SK-N-SH (cell line): Measurements from ENCODE around the gene TAGLN2. TPM values are rescaled to one million over a fixed set of nuclear protein-coding genes. Genes with fewer than 3 reads are reported as not detected.

Experiments used
- CTCF ChIA-PET: fragments of 300-600, 350-600 bp; formaldehyde crosslinking; extraction: SDS; loops from one replicate; lab custom pipeline; 2021; lab: Yijun Ruan, JAX
- POLR2A ChIA-PET: fragments of 350-600 bp; sonication (Branson Sonifier 250); formaldehyde crosslinking; extraction: SDS; loops from one replicate; lab custom pipeline; 2020; ENCODE audit warnings: antibody characterized with exemption, inconsistent platforms; lab: Yijun Ruan, JAX
- DNase-seq: peaks from one replicate; pipeline ENCODE4 v3.0.0; 2012
- H2AFZ ChIP-seq: fragments of 200-600 bp; sonication (generic); 2 replicates; pipeline ENCODE4 v1.8.1; 2016; ENCODE audit warnings: antibody characterized with exemption, mild to moderate bottlenecking, low read depth
- H3F3A ChIP-seq: fragments of 200-600 bp; sonication (generic); replicated peaks from 2 replicates; pipeline ENCODE3; 2016; ENCODE audit warnings: antibody characterized with exemption, mild to moderate bottlenecking; ENCODE audit not compliant: insufficient read depth
- H3K27ac ChIP-seq, 2 experiments: fragments of 200-500 bp in 1 of 2; fragments of 200-600 bp in 1 of 2; sonication (Bioruptor generic) in 1 of 2; sonication (generic), shearing (Covaris generic) in 1 of 2; 2 replicates each; pipeline versions ENCODE4 v1.5.1 to v1.6.1; 2014 to 2016; ENCODE audit warnings: low read depth in 2 of 2, inconsistent platforms in 1 of 2, low read length in 1 of 2, mild to moderate bottlenecking in 1 of 2, mixed read lengths in 1 of 2
- H3K27me3 ChIP-seq: fragments of 200-600 bp; sonication (generic), shearing (Covaris generic); 2 replicates; pipeline ENCODE4 v1.6.1; 2016; ENCODE audit warnings: mixed run types; ENCODE audit not compliant: insufficient read depth
- H3K36me3 ChIP-seq, 2 experiments: fragments of 200-500 bp in 1 of 2; fragments of 200-600 bp in 1 of 2; sonication (Bioruptor generic) in 1 of 2; sonication (generic) in 1 of 2; replicated peaks in 1 of 2; 2 replicates each; pipeline versions ENCODE3 to v1.5.1; 2014 to 2016; ENCODE audit warnings: low read length in 1 of 2, mild to moderate bottlenecking in 1 of 2; ENCODE audit not compliant: insufficient read depth in 2 of 2, control insufficient read depth in 1 of 2
- H3K4me1 ChIP-seq, 2 experiments: fragments of 200-500 bp in 1 of 2; fragments of 200-600 bp in 1 of 2; sonication (Bioruptor generic) in 1 of 2; sonication (generic), shearing (Covaris generic) in 1 of 2; 2 replicates each; pipeline versions ENCODE4 v1.5.1 to v1.6.1; 2014 to 2016; ENCODE audit warnings: low read depth in 1 of 2, low read length in 1 of 2, mixed run types in 1 of 2; ENCODE audit not compliant: insufficient read depth in 2 of 2, control insufficient read depth in 1 of 2
- H3K4me2 ChIP-seq: fragments of 200-600 bp; sonication (generic), shearing (Covaris generic); 2 replicates; pipeline ENCODE4 v1.6.1; 2017; ENCODE audit warnings: mixed run types
- H3K4me3 ChIP-seq, 2 experiments: fragments of 200-500 bp in 1 of 2; fragments of 200-600 bp in 1 of 2; sonication (Bioruptor generic) in 1 of 2; sonication (generic), shearing (Covaris generic) in 1 of 2; 2 replicates each; pipeline versions ENCODE4 v1.5.1 to v1.8.1; 2014 to 2016; ENCODE audit warnings: low read depth in 2 of 2, inconsistent platforms in 1 of 2, low read length in 1 of 2, mild to moderate bottlenecking in 1 of 2, mixed read lengths in 1 of 2, moderate library complexity in 1 of 2
- H3K79me2 ChIP-seq: fragments of 200-600 bp; sonication (generic); 2 replicates; pipeline ENCODE4 v1.8.1; 2017; ENCODE audit warnings: mild to moderate bottlenecking; ENCODE audit not compliant: insufficient read depth
- H3K9ac ChIP-seq: fragments of 200-600 bp; sonication (generic); 2 replicates; pipeline ENCODE4 v1.6.1; 2017; ENCODE audit warnings: mixed run types
- H3K9me2 ChIP-seq: fragments of 200-600 bp; sonication (generic); 2 replicates; pipeline ENCODE4 v1.6.1; 2017; ENCODE audit warnings: mixed run types
- H3K9me3 ChIP-seq: fragments of 200-600 bp; sonication (generic); 2 replicates; pipeline ENCODE4 v1.6.1; 2017; ENCODE audit warnings: mixed run types, mild to moderate bottlenecking, moderate library complexity
- H4K20me1 ChIP-seq: fragments of 200-600 bp; sonication (generic); 2 replicates; pipeline ENCODE4 v1.6.1; 2017; ENCODE audit warnings: mild to moderate bottlenecking, mixed run types; ENCODE audit not compliant: insufficient read depth
- EP300 ChIP-seq, 2 experiments: IDR thresholded peaks; 2 replicates each; pipeline versions ENCODE4 v1.4.0 to v1.6.1; 2012; ENCODE audit warnings: borderline replicate concordance in 1 of 2, low read depth in 1 of 2, low read length in 1 of 2
- FOSL2 ChIP-seq: IDR thresholded peaks from 2 replicates; pipeline ENCODE4 v1.4.0; 2012; ENCODE audit warnings: low read depth, mild to moderate bottlenecking, moderate library complexity, borderline replicate concordance
- FOXJ3 ChIP-seq: sonication (generic); formaldehyde crosslinking; IDR thresholded peaks from 2 replicates; pipeline ENCODE4 v1.5.1; 2020; ENCODE audit warnings: mild to moderate bottlenecking, missing genetic modification reagents
- GABPA ChIP-seq: IDR thresholded peaks from 2 replicates; pipeline ENCODE4 v1.4.0; 2012; ENCODE audit warnings: low read depth, mild to moderate bottlenecking
- GATA2 ChIP-seq: sonication (generic); formaldehyde crosslinking; IDR thresholded peaks from 2 replicates; pipeline ENCODE4 v1.5.0; 2020; ENCODE audit warnings: mild to moderate bottlenecking, missing genetic modification reagents
- RAD21 ChIP-seq: IDR thresholded peaks from 2 replicates; pipeline ENCODE4 v1.6.1; 2012; ENCODE audit warnings: mild to moderate bottlenecking, low read length
- RFX5 ChIP-seq: IDR thresholded peaks from 2 replicates; pipeline ENCODE4 v1.6.1; 2012; ENCODE audit warnings: mild to moderate bottlenecking, improper control_type of control experiment, low read length
- RXRA ChIP-seq: IDR thresholded peaks from 2 replicates; pipeline ENCODE4 v1.4.0; 2012; ENCODE audit warnings: low read depth, mild to moderate bottlenecking, borderline replicate concordance
- SMC3 ChIP-seq: IDR thresholded peaks from 2 replicates; pipeline ENCODE4 v1.6.1; 2012; ENCODE audit warnings: low read depth, low read length, improper control_type of control experiment
- TEAD4 ChIP-seq: IDR thresholded peaks from 2 replicates; pipeline ENCODE4 v1.4.0; 2012; ENCODE audit warnings: mild to moderate bottlenecking, borderline replicate concordance; ENCODE audit not compliant: insufficient read depth
- WGBS: methylation state at CpG from one replicate; pipeline ENCODE4 v1.1.6; 2017; ENCODE audit warnings: low lambda C conversion rate; 5-methylcytosine and 5-hydroxymethylcytosine counted together
- polyA plus RNA-seq, 3 experiments: library from polyadenylated mRNA; depleted of rRNA; stranded (reverse); fragments of >200 nt; gene quantifications; 2 replicates each; pipeline ENCODE4 v1.2.3, GENCODE V29; 2012
- TF ChIP-seq, protein P1 (sequence below): IDR thresholded peaks from 2 replicates; pipeline ENCODE4 v1.6.1; 2012; ENCODE audit warnings: mild to moderate bottlenecking, low read depth, low read length, moderate library complexity
- TF ChIP-seq, protein P2 (sequence below): fragments of 150-350 bp; IDR thresholded peaks from 2 replicates; pipeline ENCODE4 v1.6.1; 2016; ENCODE audit warnings: mild to moderate bottlenecking, low read depth, low read length
- TF ChIP-seq, protein P3 (sequence below): IDR thresholded peaks from 2 replicates; pipeline ENCODE4 v1.4.0; 2012; ENCODE audit warnings: low read depth, borderline replicate concordance
- TF ChIP-seq, protein P4 (sequence below): fragments of 200-600 bp; sonication (generic); IDR thresholded peaks from 2 replicates; pipeline ENCODE4 v1.6.1; 2017; ENCODE audit warnings: antibody characterized with exemption, mild to moderate bottlenecking, moderate library complexity

TAGLN2 gene
- polyA plus RNA-seq, 1 of the 3 experiments (the other 2 are of a cell fraction) = 646 TPM

DNA sequence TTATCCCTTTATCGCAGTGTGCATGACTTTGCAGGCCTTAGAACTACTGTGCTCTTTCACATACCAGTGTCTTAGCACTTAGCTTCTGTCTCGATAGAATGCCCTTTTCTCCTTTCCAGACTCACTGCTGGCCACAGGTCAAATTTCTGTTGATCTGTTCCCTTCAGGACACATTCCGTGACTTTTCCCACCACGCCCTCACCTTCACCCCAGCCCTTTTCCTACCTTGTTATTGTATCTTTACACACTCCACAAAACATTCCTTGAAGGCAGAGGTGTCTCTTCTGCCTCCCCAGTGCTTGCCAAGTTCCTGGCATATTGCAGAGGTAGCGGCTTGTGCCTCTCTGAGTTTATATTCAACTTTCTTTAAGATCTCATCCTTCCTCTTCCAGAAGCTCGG is 23.8 kb upstream of the TAGLN2 start (continued):
- TF ChIP-seq, protein P1, sequence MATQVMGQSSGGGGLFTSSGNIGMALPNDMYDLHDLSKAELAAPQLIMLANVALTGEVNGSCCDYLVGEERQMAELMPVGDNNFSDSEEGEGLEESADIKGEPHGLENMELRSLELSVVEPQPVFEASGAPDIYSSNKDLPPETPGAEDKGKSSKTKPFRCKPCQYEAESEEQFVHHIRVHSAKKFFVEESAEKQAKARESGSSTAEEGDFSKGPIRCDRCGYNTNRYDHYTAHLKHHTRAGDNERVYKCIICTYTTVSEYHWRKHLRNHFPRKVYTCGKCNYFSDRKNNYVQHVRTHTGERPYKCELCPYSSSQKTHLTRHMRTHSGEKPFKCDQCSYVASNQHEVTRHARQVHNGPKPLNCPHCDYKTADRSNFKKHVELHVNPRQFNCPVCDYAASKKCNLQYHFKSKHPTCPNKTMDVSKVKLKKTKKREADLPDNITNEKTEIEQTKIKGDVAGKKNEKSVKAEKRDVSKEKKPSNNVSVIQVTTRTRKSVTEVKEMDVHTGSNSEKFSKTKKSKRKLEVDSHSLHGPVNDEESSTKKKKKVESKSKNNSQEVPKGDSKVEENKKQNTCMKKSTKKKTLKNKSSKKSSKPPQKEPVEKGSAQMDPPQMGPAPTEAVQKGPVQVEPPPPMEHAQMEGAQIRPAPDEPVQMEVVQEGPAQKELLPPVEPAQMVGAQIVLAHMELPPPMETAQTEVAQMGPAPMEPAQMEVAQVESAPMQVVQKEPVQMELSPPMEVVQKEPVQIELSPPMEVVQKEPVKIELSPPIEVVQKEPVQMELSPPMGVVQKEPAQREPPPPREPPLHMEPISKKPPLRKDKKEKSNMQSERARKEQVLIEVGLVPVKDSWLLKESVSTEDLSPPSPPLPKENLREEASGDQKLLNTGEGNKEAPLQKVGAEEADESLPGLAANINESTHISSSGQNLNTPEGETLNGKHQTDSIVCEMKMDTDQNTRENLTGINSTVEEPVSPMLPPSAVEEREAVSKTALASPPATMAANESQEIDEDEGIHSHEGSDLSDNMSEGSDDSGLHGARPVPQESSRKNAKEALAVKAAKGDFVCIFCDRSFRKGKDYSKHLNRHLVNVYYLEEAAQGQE = no peak
- TF ChIP-seq FOSL2 (no peak), SMC3 (no peak)
- TF ChIP-seq, all 33 proteins: peak for 0

DNA sequence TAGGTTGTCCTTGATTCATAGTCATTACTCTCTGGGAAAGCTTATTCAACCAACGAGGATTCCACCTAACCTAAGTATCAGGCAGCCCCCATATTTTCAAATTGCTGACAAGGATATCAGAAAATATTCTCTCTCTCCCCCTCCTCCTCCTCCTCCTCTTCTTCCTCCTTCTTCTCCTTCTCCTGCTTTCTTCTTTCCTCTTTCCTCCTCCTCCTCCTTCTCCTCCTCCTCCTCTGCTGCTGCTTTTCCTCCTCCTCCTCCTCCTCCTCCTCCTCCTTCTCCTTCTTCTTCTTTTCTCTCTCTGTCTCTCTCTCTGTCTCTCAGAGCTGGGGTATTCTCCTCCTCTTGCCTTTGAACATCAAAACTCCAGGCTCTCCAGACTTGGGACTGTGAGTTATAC is 22.6 kb upstream of the TAGLN2 start:
- Histone ChIP-seq H3K9me3 (no peaks in the 10 kb centered on the region), H3K79me2 (no peaks in the 10 kb centered on the region), H3K36me3 (no peaks in the 10 kb centered on the region), H3K9ac (no peak overlapping the region), H3K27me3 (no peaks in the 10 kb centered on the region; the same call in 1 of the 2 replicates), H3K4me3 (no peak overlapping the region), H3K27ac (no peak overlapping the region), H3K4me1 (peaks cover 0 to 25% of the 10 kb centered on the region in 2 experiments; a peak in 1 of 4 replicates), H3K4me2 (no peak overlapping the region), H2AFZ (no peak overlapping the region), H3K9me2 (no peaks in the 10 kb centered on the region), H4K20me1 (no peaks in the 10 kb centered on the region), H3F3A (no peaks in the 10 kb centered on the region)
- POLR2A ChIA-PET = no interaction called here
- WGBS = 50% methylated on average over 1 of the region's 1 CpG
- no peak for DNase-seq
- TF ChIP-seq GATA2 (no peak), RAD21 (no peak), FOSL2 (no peak), RXRA (no peak), TEAD4 (no peak), EP300 (IDR thresholded peaks at IDR 0.05; ENCODE audit: borderline replicate concordance in 1 of 2, low read depth in 1 of 2, low read length in 1 of 2) (no peak), RFX5 (no peak), GABPA (no peak), FOXJ3 (CRISPR knock-in tag) (no peak)
- TF ChIP-seq, protein P2, sequence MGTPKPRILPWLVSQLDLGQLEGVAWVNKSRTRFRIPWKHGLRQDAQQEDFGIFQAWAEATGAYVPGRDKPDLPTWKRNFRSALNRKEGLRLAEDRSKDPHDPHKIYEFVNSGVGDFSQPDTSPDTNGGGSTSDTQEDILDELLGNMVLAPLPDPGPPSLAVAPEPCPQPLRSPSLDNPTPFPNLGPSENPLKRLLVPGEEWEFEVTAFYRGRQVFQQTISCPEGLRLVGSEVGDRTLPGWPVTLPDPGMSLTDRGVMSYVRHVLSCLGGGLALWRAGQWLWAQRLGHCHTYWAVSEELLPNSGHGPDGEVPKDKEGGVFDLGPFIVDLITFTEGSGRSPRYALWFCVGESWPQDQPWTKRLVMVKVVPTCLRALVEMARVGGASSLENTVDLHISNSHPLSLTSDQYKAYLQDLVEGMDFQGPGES = no peak
- TF ChIP-seq, protein P3, sequence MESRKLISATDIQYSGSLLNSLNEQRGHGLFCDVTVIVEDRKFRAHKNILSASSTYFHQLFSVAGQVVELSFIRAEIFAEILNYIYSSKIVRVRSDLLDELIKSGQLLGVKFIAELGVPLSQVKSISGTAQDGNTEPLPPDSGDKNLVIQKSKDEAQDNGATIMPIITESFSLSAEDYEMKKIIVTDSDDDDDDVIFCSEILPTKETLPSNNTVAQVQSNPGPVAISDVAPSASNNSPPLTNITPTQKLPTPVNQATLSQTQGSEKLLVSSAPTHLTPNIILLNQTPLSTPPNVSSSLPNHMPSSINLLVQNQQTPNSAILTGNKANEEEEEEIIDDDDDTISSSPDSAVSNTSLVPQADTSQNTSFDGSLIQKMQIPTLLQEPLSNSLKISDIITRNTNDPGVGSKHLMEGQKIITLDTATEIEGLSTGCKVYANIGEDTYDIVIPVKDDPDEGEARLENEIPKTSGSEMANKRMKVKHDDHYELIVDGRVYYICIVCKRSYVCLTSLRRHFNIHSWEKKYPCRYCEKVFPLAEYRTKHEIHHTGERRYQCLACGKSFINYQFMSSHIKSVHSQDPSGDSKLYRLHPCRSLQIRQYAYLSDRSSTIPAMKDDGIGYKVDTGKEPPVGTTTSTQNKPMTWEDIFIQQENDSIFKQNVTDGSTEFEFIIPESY = no peak
- TF ChIP-seq, protein P4, sequence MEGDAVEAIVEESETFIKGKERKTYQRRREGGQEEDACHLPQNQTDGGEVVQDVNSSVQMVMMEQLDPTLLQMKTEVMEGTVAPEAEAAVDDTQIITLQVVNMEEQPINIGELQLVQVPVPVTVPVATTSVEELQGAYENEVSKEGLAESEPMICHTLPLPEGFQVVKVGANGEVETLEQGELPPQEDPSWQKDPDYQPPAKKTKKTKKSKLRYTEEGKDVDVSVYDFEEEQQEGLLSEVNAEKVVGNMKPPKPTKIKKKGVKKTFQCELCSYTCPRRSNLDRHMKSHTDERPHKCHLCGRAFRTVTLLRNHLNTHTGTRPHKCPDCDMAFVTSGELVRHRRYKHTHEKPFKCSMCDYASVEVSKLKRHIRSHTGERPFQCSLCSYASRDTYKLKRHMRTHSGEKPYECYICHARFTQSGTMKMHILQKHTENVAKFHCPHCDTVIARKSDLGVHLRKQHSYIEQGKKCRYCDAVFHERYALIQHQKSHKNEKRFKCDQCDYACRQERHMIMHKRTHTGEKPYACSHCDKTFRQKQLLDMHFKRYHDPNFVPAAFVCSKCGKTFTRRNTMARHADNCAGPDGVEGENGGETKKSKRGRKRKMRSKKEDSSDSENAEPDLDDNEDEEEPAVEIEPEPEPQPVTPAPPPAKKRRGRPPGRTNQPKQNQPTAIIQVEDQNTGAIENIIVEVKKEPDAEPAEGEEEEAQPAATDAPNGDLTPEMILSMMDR = no peak
- CTCF ChIA-PET = interaction anchor here (1.4 to 6.3 kb wide), 3 partner anchors 12 to 131 kb away, joined by 3 to 101 read pairs (median 26); no protein-coding TSS in a partner anchor
